Measurements from ENCODE around the gene LINC01488. TPM values are rescaled to one million over a fixed set of nuclear protein-coding genes. Genes with fewer than 3 reads are reported as not detected.

The LINC01488 gene
- total RNA-seq, 1 donor from 2014 or later, result not detected

GRCh38 chr11:69475866-69476471, 5.5 kb upstream of the LINC01488 start:
- no peak for DNase-seq (ENCODE audit: low read depth)
- peaks cover 4% of the 10 kb centered on the region for H3K36me3 Mint-ChIP-seq (ENCODE audit: low read depth, unreplicated experiment)

DNA sequence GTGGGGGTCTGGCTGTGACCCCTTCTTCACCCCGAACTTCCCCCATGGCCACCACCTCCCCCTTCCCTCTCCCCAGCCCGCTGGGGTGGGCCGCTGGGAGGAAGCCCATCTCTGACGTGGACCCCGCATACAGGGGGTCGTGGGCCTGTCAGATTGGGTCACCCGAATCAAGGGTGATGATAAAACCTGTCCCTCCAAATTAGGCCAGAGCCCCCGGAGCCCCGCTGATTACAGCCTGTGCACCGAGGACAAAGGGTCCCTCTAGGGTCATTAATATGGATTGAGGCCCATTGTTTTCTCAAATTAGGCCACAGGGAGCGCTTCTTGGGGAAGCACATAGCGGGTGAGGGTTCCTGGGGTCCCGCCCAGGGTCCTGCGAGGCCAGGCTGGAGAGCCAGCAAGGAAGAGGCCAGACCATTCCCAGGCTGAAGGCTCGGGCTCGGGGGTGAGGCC, 4.9 kb upstream of the LINC01488 start:
- H3K4me2 ChIP-seq (ENCODE audit: low read length), result no peak overlapping the region
- H3K4me3 Mint-ChIP-seq (ENCODE audit: unreplicated experiment), result no peak overlapping the region
- peaks cover 50% of the 10 kb centered on the region for H3K27me3 Mint-ChIP-seq (ENCODE audit: low read depth, unreplicated experiment)
- peaks cover 3% of the 10 kb centered on the region for H3K4me1 Mint-ChIP-seq (ENCODE audit: low read depth, unreplicated experiment)
- FAIRE-seq, result no peak
- DNase-seq (ENCODE audit: low read depth), result no peak
- H2AFZ ChIP-seq (ENCODE audit: low read depth, low read length), result no peak overlapping the region
- H3K4me1 ChIP-seq (ENCODE audit: insufficient read depth, low read length), result peaks cover 15% of the 10 kb centered on the region
- H4K20me1 ChIP-seq (ENCODE audit: insufficient read depth, low read length), result no peaks in the 10 kb centered on the region
- H3K9me3 ChIP-seq (ENCODE audit: insufficient read depth, low read depth, low read length), result peaks cover 10% of the 10 kb centered on the region
- H3K79me2 ChIP-seq (ENCODE audit: insufficient read depth, low read length), result no peaks in the 10 kb centered on the region
- H3K36me3 Mint-ChIP-seq (ENCODE audit: low read depth, unreplicated experiment), result peaks cover 4% of the 10 kb centered on the region
- H3K27me3 ChIP-seq (ENCODE audit: insufficient read depth, low read length), result no peaks in the 10 kb centered on the region
- H3K36me3 ChIP-seq (ENCODE audit: insufficient read depth, low read length), result no peaks in the 10 kb centered on the region
- no peak overlapping the region for H3K9ac ChIP-seq (ENCODE audit: low read length)
- TF ChIP-seq, protein P1, sequence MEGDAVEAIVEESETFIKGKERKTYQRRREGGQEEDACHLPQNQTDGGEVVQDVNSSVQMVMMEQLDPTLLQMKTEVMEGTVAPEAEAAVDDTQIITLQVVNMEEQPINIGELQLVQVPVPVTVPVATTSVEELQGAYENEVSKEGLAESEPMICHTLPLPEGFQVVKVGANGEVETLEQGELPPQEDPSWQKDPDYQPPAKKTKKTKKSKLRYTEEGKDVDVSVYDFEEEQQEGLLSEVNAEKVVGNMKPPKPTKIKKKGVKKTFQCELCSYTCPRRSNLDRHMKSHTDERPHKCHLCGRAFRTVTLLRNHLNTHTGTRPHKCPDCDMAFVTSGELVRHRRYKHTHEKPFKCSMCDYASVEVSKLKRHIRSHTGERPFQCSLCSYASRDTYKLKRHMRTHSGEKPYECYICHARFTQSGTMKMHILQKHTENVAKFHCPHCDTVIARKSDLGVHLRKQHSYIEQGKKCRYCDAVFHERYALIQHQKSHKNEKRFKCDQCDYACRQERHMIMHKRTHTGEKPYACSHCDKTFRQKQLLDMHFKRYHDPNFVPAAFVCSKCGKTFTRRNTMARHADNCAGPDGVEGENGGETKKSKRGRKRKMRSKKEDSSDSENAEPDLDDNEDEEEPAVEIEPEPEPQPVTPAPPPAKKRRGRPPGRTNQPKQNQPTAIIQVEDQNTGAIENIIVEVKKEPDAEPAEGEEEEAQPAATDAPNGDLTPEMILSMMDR (IDR thresholded peaks at IDR 0.05; ENCODE audit: insufficient read depth, low read depth, low read length), result no peak
- no peak for TF ChIP-seq EZH2 (IDR thresholded peaks at IDR 0.05; ENCODE audit: insufficient read depth, low read length)
- no peak overlapping the region for H3K4me3 ChIP-seq (ENCODE audit: insufficient read depth, low read depth, low read length)
- H3K27ac Mint-ChIP-seq (ENCODE audit: unreplicated experiment), result no peak overlapping the region
- H3K9me3 Mint-ChIP-seq (ENCODE audit: unreplicated experiment), result peaks cover 7% of the 10 kb centered on the region
- no peak overlapping the region for H3K27ac ChIP-seq (ENCODE audit: low read depth, low read length)

More at GRCh38 chr11:69475866-69476471, 5.5 kb upstream of the LINC01488 start:
- H3K4me1 ChIP-seq (ENCODE audit: insufficient read depth, low read length), result peaks cover 20% of the 10 kb centered on the region
- no peak overlapping the region for H3K4me3 ChIP-seq (ENCODE audit: insufficient read depth, low read depth, low read length)
- H3K27ac ChIP-seq (ENCODE audit: low read depth, low read length), result no peak overlapping the region
- no peak overlapping the region for H2AFZ ChIP-seq (ENCODE audit: low read depth, low read length)
- peaks cover 7% of the 10 kb centered on the region for H3K9me3 Mint-ChIP-seq (ENCODE audit: unreplicated experiment)
- no peaks in the 10 kb centered on the region for H3K79me2 ChIP-seq (ENCODE audit: insufficient read depth, low read length)
- H3K4me1 Mint-ChIP-seq (ENCODE audit: low read depth, unreplicated experiment), result peaks cover 3% of the 10 kb centered on the region
- no peaks in the 10 kb centered on the region for H3K36me3 ChIP-seq (ENCODE audit: insufficient read depth, low read length)
- no peak overlapping the region for H3K4me3 Mint-ChIP-seq (ENCODE audit: unreplicated experiment)
- H3K9ac ChIP-seq (ENCODE audit: low read length), result no peak overlapping the region
- peaks cover 52% of the 10 kb centered on the region for H3K27me3 Mint-ChIP-seq (ENCODE audit: low read depth, unreplicated experiment)
- FAIRE-seq, result no peak
- peaks cover 9% of the 10 kb centered on the region for H3K9me3 ChIP-seq (ENCODE audit: insufficient read depth, low read depth, low read length)
- H3K27me3 ChIP-seq (ENCODE audit: insufficient read depth, low read length), result no peaks in the 10 kb centered on the region
- no peak overlapping the region for H3K4me2 ChIP-seq (ENCODE audit: low read length)
- no peak for TF ChIP-seq EZH2 (IDR thresholded peaks at IDR 0.05; ENCODE audit: insufficient read depth, low read length)
- TF ChIP-seq, protein P1 (IDR thresholded peaks at IDR 0.05; ENCODE audit: insufficient read depth, low read depth, low read length), result no peak
- H3K27ac Mint-ChIP-seq (ENCODE audit: unreplicated experiment), result no peak overlapping the region
- no peaks in the 10 kb centered on the region for H4K20me1 ChIP-seq (ENCODE audit: insufficient read depth, low read length)

DNA sequence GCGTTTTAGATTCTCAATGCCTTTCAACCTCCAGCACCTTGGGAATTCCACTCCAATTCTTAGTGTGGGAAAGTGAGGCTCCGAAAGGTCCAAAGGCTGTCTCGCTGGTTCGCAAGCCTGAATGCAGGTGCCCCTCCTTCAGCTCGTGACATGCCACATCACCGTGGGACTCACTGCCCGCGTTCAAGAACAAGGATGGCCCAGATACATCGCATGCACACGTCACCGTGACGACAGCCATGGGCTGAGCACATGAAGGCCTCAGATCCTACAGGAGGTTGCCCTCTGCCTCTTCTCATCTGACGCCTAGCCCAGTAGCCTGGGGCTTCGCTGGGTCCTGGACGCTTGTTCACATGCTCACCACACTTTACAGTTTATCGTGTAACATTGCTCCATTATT, 4.4 kb upstream of the LINC01488 start:
- H4K20me1 ChIP-seq (ENCODE audit: insufficient read depth, low read length), result no peaks in the 10 kb centered on the region
- Mint-ChIP-seq H3K4me1 (ENCODE audit: low read depth, unreplicated experiment) (peaks cover 3% of the 10 kb centered on the region), H3K27ac (ENCODE audit: unreplicated experiment) (no peak overlapping the region), H3K4me3 (ENCODE audit: unreplicated experiment) (no peak overlapping the region), H3K27me3 (ENCODE audit: low read depth, unreplicated experiment) (peaks cover 50% of the 10 kb centered on the region), H3K36me3 (ENCODE audit: low read depth, unreplicated experiment) (peaks cover 4% of the 10 kb centered on the region), H3K9me3 (ENCODE audit: unreplicated experiment) (peaks cover 7% of the 10 kb centered on the region)
- DNase-seq (ENCODE audit: low read depth) (no peak), FAIRE-seq (no peak)
- no peaks in the 10 kb centered on the region for H3K36me3 ChIP-seq (ENCODE audit: insufficient read depth, low read length)
- peaks cover 13% of the 10 kb centered on the region for H3K9me3 ChIP-seq (ENCODE audit: insufficient read depth, low read depth, low read length)
- TF ChIP-seq, protein P1 (IDR thresholded peaks at IDR 0.05; ENCODE audit: insufficient read depth, low read depth, low read length), result no peak
- TF ChIP-seq EZH2 (IDR thresholded peaks at IDR 0.05; ENCODE audit: insufficient read depth, low read length), result no peak
- H3K4me2 ChIP-seq (ENCODE audit: low read length), result no peak overlapping the region
- H3K4me3 ChIP-seq (ENCODE audit: insufficient read depth, low read depth, low read length), result no peak overlapping the region
- no peak overlapping the region for H2AFZ ChIP-seq (ENCODE audit: low read depth, low read length)
- peaks cover 10% of the 10 kb centered on the region for H3K4me1 ChIP-seq (ENCODE audit: insufficient read depth, low read length)
- H3K27me3 ChIP-seq (ENCODE audit: insufficient read depth, low read length), result no peaks in the 10 kb centered on the region
- no peaks in the 10 kb centered on the region for H3K79me2 ChIP-seq (ENCODE audit: insufficient read depth, low read length)
- H3K27ac ChIP-seq (ENCODE audit: low read depth, low read length), result no peak overlapping the region
- no peak overlapping the region for H3K9ac ChIP-seq (ENCODE audit: low read length)
